GM21529 (cell line): ENCODE measurements around the gene PRSS16.
"Not testable (repeated sequence)": the region's sequence is repeated elsewhere in the genome, so short reads cannot be mapped to it uniquely, and the experiment has no call there.

ENCODE experiments used
- ATAC-seq: cut with Tn5 transposase; IDR thresholded peaks from one replicate; pipeline ENCODE4 v1.9.1; 2021; ENCODE audit not compliant: unreplicated experiment

PRSS16 gene

DNA sequence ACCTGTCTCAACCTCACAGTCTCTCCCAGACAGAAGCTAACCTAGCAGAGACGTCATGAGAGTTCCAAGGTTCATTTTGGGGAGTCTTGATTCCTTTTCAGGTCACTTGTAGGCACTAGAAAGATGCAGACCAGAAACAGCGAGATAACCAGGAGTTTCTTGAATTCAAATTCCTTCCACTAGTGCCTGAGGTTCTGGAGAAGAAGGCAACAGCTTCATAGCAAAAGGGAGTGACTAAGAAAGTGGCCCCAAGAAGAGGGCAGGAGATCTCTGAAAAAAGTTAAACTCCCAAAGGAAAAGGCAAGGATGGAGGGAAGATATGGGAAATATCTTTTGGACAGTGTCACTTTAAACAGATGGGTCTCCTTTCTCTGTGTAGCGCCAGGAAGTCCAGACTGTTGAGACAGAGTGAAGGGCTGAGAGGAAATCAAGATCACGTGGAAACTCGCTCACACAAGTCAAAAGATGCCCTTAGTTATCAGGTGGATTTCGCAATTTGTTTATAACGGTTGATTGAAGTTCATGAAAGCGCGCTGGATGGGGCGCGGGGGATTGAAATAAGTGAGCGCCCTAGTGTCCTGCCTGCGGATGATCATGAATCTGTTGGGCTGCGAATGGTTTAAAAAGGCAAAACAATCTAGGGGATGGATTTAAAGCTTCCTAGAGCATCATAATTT, 4.8 kb upstream of the PRSS16 start:
- ATAC-seq = no peak

DNA sequence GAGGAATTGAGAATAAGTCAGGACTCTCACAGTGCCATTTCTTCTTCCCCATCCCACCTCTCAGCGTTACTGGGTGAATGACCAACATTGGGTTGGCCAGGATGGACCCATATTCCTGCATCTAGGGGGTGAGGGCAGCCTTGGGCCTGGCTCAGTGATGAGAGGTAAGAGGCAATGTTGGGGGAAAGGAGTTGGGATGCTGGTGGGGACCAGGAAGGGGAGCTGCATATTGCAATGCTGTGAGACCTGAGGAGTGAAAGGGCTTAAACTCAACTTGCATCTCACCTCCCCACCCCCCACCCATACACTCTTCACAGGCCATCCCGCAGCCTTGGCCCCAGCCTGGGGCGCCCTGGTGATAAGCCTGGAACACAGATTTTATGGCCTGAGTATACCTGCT, 1.3 kb downstream of the PRSS16 start:
- no peak for ATAC-seq

DNA sequence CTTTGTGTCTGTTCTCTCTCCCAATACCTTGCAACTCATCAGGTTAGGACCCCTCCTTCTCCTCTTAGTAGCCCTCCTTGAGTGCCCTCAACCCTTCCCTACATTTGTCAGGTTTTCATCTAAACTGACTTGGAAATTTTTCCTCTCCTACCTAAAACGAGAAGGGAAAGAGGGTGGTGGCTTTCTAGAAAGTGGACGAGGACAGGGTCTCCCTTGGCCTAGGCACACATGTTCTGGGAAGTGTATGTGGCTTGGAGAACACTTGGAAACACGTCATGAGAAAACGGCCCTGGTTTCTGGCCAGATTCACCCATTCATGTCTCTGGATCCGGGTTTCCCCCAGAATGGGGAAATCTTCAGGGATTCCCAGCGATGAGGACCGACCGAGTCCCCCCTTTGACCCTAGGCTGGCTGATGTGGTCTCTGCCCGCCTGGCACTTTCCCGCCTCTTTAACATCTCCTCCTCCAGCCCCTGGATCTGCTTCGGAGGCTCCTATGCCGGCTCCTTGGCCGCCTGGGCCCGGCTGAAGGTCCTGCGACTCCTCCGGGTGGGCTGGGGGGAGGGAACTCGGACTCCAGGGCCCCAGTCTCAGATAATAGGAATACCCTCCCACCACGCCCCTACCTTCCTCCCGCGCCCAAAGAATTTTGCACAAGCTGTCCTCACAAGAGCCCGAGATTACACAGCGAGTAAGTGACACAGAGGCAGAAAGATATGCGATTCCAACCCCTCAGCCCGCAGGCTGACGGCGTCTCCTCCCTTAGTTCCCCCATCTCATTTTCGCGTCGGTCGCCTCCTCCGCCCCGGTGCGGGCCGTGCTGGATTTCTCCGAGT, 3.0 kb downstream of the PRSS16 start:
- no peak for ATAC-seq

DNA sequence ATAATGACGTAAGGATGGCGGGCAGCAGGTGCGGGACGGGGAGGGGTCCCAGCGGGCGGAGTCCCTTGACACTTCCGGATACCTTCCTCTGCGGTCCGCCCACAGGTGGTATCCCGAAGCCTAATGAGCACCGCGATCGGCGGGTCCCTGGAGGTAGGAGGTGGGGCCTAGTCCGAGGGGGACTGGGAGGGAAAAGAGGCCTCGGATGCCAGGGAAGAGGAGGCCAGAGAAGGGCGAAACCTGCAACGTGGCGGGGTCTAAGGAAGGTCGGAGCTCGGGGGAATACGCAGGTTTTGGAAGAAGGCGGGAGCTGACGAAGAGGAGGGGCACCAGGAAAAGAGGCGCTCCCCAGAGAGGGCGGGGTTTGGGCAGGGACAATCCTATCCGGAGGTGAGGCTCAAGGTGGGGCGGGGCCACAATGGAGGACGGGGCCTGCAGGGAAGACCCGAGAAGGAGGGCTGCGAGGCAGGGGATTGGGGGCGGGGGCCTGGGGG, 3.7 kb downstream of the PRSS16 start:
- ATAC-seq = peak; percentile 80

DNA sequence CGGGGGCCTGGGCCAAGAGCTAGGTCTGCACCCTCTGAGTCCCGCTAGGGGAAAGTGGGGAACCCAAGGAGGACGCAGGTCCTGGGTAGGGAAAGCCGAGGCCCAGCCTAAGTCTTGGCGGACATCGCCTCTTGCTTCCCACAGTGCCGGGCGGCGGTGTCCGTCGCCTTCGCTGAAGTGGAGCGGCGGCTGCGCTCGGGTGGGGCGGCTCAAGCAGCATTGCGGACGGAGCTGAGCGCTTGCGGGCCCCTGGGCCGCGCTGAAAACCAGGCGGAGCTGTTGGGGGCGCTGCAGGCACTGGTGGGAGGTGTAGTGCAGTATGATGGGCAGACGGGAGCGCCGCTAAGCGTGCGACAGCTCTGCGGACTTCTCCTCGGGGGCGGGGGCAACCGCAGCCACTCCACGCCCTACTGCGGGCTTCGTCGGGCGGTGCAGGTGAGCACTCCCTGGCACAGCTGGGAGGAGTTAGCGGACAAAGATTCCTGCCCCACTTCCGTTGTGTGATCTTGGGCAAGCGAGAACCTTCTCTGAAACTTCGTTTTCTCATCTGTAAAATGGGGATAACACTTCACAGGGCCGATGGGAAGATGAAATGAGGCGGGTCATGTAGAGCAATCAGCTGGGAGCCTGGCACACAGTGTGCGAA, 4.2 kb downstream of the PRSS16 start:
- ATAC-seq = peak; percentile 87

DNA sequence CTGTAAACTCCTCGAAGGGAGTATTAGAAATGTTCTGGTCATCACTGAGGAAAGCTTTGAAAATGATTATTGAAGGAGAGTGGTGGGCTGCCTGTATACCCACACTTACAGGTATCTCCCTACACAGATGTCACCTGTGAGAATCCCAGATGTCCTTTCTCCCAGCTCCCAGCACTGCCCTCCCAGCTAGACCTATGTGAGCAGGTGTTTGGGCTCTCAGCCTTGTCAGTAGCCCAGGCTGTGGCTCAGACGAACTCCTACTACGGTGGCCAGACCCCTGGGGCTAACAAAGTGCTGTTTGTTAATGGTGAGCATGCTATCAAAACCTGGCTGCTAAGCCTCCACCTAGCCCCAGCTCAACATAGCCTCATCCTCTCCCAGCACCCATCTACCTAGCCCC, 7.1 kb downstream of the PRSS16 start:
- no peak for ATAC-seq

DNA sequence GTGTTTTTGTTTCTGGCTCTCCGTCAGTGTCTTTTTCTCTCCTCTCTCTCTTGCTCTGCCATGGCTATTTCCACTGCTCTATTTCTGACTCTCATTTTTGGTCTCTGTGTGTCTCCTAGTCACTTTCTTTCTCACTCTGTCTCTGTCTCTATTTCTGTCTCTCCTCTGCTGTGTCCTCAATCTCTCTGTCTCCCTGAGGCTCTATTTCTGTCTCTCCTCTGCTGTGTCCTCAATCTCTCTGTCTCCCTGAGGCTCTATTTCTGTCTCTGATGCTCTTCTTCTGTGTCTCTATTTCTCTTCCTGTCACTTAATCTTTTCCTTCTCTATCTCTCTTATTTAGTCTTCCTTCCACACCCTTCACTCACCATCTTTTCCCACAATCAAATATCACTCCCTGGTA, 8.4 kb downstream of the PRSS16 start:
- ATAC-seq = no peak

DNA sequence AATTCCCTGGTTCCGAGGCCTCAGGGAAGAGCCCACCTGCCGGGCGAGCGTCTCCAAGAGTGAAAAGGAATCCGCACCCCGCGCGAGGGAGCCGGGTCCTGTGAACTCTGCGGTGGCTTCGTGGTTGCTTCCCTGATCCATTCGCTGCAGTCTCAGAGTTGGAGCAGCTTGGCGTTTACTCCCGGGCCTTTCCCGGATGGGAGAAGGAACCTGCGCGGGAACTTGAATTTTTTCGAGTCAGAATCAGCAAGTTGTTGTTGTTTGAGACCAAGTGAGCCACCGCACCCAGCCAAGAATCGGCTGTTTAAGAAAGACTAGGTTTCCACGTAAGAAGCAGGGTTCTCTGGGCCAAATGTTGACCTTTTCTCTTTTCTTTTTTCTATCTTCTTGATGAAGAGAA, 12.9 kb downstream of the PRSS16 start:
- no peak for ATAC-seq

DNA sequence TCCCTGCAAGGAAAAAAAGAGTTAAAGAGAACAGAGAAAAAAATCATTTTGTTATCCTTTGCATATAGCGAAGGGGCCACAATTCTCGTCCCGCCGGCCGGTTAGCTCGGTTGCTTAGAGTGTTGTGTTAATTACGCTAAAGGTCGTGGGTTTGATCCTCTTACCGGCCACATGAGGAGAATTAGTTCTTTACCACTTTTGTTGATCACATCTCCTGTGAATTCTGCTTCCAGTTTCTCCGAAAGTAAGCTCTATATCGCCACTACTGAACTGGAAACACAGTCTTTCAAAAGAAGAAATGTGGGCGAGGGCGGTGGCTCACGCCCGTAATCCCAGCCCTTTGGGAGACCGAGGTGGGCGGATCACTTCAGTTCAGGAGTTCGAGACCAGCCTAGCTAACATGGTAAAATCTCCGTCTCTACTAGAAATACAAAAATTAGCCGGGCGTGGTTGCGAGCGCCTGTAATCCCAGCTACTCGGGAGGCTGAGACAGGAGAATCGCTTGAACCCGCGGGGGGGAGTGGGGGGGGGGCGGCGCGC, 13.4 kb downstream of the PRSS16 start:
- no peak for ATAC-seq

DNA sequence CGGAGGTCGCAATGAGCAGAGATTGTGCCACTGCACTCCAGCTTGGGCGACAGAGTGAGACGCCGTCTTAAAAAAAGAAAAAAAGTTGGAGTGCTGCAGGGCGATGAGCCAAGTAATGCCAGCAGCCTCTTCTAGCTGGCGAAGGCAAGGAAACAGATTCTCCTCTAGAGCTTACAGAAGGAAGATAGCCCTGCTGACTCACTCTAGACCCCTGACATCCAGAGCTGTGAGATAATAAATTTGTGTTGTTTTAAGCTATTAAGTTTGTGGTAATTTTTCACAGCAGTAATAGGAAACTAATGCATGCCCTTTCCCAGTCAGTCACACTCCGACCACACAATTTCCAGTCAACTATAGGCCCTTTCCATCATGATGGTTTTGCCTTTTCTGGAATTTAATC, 16.4 kb downstream of the PRSS16 start:
- no peak for ATAC-seq

DNA sequence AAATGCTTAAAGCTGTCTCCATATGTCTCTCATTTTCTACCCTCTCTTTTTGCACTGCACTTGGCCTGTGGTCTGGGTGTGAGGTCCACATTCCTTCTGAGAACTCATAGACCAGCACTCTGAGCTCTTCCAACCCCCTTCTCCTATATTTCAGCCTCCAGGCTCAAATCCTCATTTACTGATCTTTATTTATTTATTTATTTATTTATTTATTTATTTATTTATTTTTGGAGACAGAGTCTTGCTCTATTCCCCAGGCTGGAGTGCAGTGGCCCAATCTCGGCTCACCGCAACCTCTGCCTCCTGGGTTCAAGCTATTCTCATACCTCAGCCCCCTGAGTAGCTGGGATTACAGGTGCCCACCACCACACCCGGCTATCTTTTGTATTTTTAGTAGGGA, 19.5 kb downstream of the PRSS16 start:
- ATAC-seq = not testable (repeated sequence)

DNA sequence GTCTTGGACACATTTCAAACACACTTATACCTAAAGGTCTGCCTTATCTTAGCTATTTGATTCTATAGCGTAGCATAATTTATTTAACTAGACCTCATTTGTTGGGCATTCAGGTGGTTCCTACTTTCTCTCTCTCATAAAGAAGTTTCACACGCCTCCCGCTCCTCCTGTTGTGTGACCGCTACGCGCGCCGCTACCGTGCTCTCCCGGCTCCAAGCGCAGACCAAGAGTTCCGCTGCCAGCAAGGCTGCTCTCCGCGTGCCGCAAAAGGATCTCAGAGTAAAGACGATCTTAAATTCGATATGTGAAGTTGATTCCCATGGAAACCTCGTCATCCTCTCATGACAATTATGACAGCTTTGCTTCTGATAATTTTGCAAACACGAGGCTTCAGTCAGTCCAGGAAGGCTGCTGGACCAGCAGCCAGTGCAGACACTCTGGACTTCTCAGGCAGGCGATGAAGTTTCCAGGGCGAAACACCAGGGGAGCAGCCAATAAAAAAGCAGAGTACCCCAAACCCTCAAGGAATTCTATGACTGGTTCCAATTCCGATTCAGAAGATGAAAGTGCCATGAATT, 20.4 kb downstream of the PRSS16 start:
- ATAC-seq = no peak

DNA sequence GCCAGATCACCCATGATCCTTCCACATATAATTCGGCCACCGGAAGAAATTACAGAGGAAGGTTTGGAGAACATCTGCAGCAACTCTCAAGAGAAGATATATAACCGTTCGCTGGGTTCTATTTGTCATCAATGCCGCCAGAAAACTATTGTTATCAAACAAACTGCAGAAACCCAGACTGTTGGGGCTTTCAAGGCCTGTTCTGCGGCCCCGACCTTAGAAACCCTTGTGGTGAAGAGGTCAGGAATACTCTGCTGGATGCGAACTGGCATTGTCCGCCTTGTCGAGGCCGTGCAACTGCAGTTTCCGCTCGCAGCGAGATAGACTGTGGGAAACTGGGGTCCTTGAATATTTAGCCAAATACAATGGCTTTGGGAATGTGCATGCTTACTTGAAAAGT, 21.3 kb downstream of the PRSS16 start:
- no peak for ATAC-seq

DNA sequence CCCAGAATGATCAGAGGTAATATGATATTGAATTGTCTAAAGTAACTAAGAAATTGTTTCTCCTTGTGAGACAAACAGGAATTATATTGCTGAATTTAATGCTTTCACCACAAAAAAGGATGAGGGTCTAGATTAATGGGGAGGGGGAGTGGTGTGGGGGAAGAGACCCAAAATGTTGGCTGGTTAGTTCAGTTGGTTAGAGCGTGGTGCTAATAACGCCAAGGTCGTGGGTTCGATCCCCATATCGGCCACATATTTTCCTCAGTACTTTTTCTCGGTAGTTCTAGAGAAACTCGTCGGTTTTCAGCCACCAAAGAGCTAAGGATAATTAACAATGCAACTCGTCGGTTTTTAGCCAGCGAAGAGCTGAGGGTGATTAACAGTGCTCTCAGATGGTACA, 26.3 kb downstream of the PRSS16 start:
- ATAC-seq = no peak

DNA sequence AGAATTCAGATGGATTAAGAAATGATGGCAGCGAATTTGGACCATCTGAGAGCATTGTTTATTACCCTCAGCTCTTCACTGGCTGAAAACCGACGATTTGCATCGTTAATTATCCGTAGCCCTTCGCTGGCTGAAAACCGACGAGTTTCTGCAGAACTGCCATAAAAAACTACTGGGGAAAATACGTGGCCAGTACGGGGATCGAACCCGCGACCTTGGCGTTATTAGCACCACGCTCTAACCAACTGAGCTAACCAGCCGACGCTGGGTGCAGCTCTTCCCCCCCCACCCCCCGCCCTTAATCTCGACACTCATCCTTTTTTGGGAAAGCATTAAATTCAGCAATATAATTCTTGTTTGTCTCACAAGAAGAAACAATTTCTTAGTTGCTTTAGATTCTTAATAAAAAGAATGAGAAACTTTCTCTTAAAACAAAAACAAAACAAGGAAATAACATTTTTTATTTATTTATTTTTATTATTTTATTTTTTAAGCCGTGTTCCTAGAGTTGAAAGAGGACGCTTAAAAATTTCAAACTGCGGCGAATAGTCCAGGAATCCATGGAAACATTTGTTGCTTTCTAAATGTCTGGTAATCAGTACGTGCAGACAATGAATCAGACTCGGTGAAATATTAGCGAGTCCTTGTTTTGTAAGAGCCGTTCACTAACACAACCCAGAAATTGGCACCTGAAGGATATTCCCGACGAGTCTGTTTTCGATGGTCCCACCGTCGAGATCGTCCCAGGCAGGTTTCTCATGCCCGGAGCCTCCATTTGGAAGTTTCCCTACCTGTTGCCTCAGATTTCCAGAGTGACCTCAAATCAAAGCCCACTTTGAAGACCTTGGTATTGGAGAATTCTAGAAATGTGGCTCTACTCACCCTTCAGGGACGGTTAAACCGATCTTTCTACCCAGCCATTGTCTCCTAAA, 27.8 kb downstream of the PRSS16 start:
- ATAC-seq = no peak

DNA sequence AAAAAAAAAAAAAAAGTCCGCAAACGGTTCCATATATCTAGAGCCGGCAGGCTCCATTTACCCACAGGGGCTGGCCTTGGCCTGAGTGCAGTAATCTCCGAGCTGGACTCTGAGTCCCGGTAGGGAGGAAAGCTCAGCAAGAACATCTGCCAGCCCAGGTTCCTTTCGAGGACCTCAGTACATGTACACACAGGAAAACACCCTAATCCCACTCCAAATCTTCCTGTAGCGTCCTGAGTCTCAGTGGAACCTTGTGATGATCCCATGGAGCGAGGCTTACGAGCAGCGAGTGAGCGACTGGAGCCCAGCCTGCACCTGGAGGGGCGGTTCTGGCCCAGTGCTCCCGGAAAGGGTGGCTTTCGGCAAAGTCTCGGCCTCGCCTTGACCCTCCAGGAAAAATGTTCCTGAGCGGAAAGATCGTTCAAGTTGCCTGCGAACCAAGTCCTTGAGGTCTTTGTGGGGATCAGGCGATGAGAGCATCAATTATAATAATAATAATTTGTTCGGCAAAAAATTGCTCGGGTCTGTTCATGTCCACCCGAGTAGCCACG, 32.1 kb downstream of the PRSS16 start:
- no peak for ATAC-seq

DNA sequence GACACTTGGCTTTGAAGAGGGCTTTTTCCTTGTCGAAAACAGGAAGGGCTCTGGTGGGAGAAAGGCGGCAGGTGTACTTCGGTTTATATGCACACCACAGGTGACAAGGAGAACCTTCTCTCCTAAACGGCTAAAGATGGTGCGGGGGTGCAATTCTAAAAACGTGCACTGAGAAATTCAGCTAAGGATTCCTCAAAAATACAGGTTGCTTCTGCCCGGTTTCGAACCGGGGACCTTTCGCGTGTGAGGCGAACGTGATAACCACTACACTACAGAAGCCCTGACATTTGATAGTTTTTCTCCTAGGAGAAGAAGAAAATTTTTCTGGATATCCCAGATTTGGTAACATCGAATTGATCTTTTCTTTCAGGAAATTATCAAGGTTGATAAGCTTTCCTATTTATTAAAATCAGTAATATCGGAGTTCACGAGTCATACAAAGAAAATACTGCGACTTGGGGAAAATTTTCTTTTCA, 32.6 kb downstream of the PRSS16 start:
- ATAC-seq = no peak

DNA sequence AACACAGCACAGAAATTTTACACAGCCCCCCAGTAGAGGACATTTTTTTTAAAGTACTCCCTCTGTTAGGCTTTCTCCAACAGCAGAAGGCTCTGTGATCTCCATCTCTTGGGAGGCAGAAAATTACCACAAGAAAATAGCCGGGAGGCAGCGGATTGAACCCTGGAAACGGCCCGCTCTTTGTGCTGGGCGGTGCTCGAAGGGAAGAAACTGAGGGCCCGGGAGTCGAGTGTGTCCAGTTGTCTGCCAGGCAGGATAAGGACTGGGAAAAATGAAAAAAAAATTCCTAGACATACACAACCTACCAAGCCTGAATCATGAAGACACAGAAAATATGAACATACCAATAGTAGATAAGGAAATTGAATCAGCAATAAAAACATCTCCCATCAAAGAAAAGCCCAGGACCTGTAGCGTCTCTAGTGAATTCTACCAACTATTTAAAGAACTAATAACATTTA, 33.1 kb downstream of the PRSS16 start:
- no peak for ATAC-seq

DNA sequence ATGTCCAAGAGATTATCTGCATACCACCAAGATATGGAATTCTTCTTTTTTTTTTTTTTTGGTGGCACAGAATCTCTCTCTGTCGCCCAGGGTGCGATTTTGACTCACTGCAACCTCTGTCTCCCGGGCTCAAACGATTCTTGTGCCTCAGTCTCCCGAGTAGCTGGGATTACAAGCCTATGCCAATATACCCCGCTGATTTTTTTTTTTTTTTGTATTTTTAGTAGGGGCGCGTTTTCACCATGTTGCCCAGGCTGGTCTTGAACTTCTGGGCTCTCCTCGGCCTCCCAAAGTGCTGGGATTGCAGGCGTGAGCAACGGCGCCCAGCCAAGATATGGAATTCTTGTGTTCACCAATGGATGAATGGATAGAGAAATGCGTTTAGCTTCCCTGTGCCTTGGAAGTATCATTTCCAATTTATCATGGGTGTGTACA, 33.6 kb downstream of the PRSS16 start:
- ATAC-seq = no peak

DNA sequence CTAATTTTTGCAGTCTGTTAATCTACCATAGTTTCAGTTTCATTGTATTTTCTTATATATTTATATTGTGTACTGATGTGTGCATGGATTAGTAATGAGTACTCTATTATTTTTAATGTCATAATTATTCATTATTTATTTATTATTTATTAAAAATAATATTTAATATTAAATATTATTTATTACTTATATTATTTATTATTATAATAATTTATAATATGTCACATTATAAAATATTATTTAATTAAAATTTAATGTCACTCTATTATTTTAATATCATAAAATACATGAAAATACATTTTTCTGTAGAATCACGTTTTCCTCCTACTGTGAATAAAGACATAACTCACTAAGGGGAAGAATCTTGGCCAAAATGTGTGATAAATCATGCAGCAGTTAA, 34.1 kb downstream of the PRSS16 start:
- no peak for ATAC-seq
